ENCODE data around the gene PIK3R6. TPM values are rescaled to one million over a fixed set of nuclear protein-coding genes. Genes with fewer than 3 reads are reported as not detected.

Gene PIK3R6
- total RNA-seq, 6 experiments from 2014 or later = 0.18 to 0.62 (median 0.25) TPM; not detected in 1

GRCh38 chr17:8753136-8753975 is 114.1 kb downstream of the PIK3R6 start:
- Histone ChIP-seq H3K27me3 (no peaks in the 10 kb centered on the region), H3K36me3 (no peaks in the 10 kb centered on the region), H3K4me1 (no peaks in the 10 kb centered on the region), H3K4me3 (no peak overlapping the region), H3K27ac (no peak overlapping the region), H3K9me3 (no peaks in the 10 kb centered on the region)
- no peak for DNase-seq
- 39% methylated on average over 3 of the region's 12 CpGs for WGBS (ENCODE audit: insufficient coverage, low coverage, low lambda C conversion rate, missing lambda C conversion rate)
- intact Hi-C loops (cut with DNase I) = loop anchor here in 1 of 2 donors (10.0 kb wide), 1 partner anchor 359 kb away; the partner anchor contains the start of gene RNF222
- ATAC-seq = peak in 1 of 4 donors; percentile 41
- TF ChIP-seq CTCF (IDR thresholded peaks at IDR 0.05) (no peak), POLR2A (IDR thresholded peaks at IDR 0.05) (no peak)

Other genes with a start within 250 kb of the PIK3R6 start
- gene MYH10, start 236.9 kb downstream of the PIK3R6 start, total RNA-seq = 10 to 100 TPM; 19.8 to 32.9 (median 24.3) TPM
- not detected for gene CCDC42, start 122.8 kb downstream of the PIK3R6 start, total RNA-seq
- gene SPDYE4, start 109.1 kb downstream of the PIK3R6 start, total RNA-seq = not detected
- gene MFSD6L, start 68.3 kb downstream of the PIK3R6 start, total RNA-seq = not detected
- 1 to 10 TPM; 3.7 to 6.5 (median 5.0) TPM for gene PIK3R5, start 98.0 kb upstream of the PIK3R6 start, total RNA-seq
- 10 to 100 TPM in 2 of 6 experiments, 1 to 10 TPM in 4; 3.5 to 12.5 (median 8.5) TPM for gene NTN1, start 153.8 kb upstream of the PIK3R6 start, total RNA-seq